Measurements from ENCODE around the gene PCSK5.

- TF ChIP-seq REST (IDR thresholded peaks at IDR 0.05; ENCODE audit: low read depth) (no peak), TAF1 (IDR thresholded peaks at IDR 0.05; ENCODE audit: low read depth) (no peak), YY1 (IDR thresholded peaks at IDR 0.05; ENCODE audit: low read depth) (no peak), RAD21 (IDR thresholded peaks at IDR 0.05; ENCODE audit: low read depth) (no peak), MAX (IDR thresholded peaks at IDR 0.05) (no peak), USF1 (IDR thresholded peaks at IDR 0.05) (no peak), NFIC (IDR thresholded peaks at IDR 0.05) (no peak)
These were observed 209.0 kb downstream of the PCSK5 start for GRCh38 chr9:76099516-76099915.

Measured in Ishikawa (cell line).